Measurements from ENCODE around the gene IFITM10.

DNA sequence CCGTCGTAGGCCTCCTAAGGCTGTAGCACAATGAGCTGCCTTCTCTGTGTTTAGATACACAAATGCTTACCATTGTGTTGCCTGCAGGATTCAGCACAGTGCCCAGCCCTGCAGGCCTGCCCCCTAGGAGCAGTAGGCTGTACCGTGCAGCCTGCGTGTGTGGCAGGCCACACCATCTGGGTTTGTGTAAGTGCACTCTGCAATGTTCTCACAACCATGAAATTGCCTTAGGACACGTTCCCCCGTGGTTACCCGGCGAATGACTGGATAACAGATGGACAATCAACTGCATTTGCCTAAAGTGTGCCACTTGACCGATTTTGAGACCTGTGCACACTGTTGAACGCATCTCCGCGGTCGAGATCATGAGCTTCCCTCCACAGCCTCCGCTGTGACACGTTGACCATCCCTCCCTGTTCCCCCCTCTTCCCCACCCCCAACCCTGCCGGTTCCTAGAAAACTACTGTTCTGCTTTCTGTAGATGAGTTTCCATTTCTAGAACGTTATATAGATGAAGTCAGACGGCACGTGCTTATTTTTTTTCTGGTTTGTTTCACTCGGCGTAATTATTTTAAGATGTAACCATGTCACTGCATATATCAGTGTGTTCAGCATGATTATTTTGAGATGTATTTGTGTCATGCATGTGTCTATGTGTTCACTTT is 35.5 kb upstream of the IFITM10 start:
- TF ChIP-seq SUZ12 (IDR thresholded peaks at IDR 0.05; ENCODE audit: extremely low read depth, insufficient read depth, insufficient read length) (no peak), ZNF274 (IDR thresholded peaks at IDR 0.05; ENCODE audit: low read depth, low read length) (no peak)
